Transverse colon (tissue), 4 donors: ENCODE measurements around the gene NRP1. TPM values are rescaled to one million over a fixed set of nuclear protein-coding genes. Genes with fewer than 3 reads are reported as not detected.

Experiments
- DNase-seq: peaks from one replicate; pipeline ENCODE4 v3.0.0-alpha.2; 2019
- H3K27ac ChIP-seq, 4 donors: fragments of 200-600 bp; sonication (generic); 2 replicates each; pipeline ENCODE4 v1.5.1; 2016 to 2018; ENCODE audit warnings: inconsistent platforms in 4 of 4
- H3K27me3 ChIP-seq: fragments of 200-600 bp; sonication (generic); 2 replicates; pipeline ENCODE4 v1.5.1; 2017; ENCODE audit warnings: inconsistent platforms
- H3K36me3 ChIP-seq, 4 donors: fragments of 200-600 bp; sonication (generic); 2 replicates each; pipeline ENCODE4 v1.5.1; 2017 to 2019; ENCODE audit warnings: inconsistent platforms in 4 of 4
- H3K4me1 ChIP-seq, 4 donors: fragments of 200-600 bp; sonication (generic); 2 replicates each; pipeline ENCODE4 v1.5.1; 2017 to 2020; ENCODE audit warnings: inconsistent platforms in 4 of 4
- H3K4me3 ChIP-seq, 4 donors: fragments of 200-600 bp; sonication (generic); 1 replicate in 1 of 4; 2 replicates in 3 of 4; pipeline versions ENCODE4 v1.5.1 to v1.6.1; 2017 to 2019; ENCODE audit warnings: inconsistent platforms in 4 of 4
- H3K9me3 ChIP-seq, 2 donors: fragments of 200-600 bp; sonication (generic); 2 replicates each; pipeline ENCODE4 v1.5.1; 2017 to 2019; ENCODE audit warnings: inconsistent platforms in 2 of 2
- CTCF ChIP-seq, 5 experiments: fragments of 200-600 bp in 3 of 5; fragments of 450-650 bp in 2 of 5; sonication (generic) in 3 of 5; IDR thresholded peaks; 1 replicate in 2 of 5; 2 replicates in 3 of 5; pipeline ENCODE4 v1.5.1; 2016 to 2017; ENCODE audit warnings: antibody characterized with exemption in 5 of 5, inconsistent platforms in 3 of 5, mild to moderate bottlenecking in 2 of 5, moderate library complexity in 1 of 5
- EP300 ChIP-seq: sonication (generic); formaldehyde crosslinking; IDR thresholded peaks from one replicate; pipeline ENCODE4 v1.6.1; 2017; ENCODE audit warnings: antibody characterized with exemption, low read depth
- POLR2A ChIP-seq: fragments of 450-650 bp; IDR thresholded peaks from one replicate; pipeline ENCODE4 v1.6.1; 2016; ENCODE audit warnings: antibody characterized with exemption, mild to moderate bottlenecking, moderate library complexity
- POLR2AphosphoS5 ChIP-seq, 3 donors: sonication (generic); formaldehyde crosslinking; IDR thresholded peaks; one replicate each; pipeline ENCODE4 v1.6.1; 2016; ENCODE audit warnings: antibody characterized with exemption in 3 of 3
- WGBS, 2 donors: methylation state at CpG; one replicate each; pipeline ENCODE4 v1.1.5; 2018; ENCODE audit warnings: low coverage in 1 of 2; 5-methylcytosine and 5-hydroxymethylcytosine counted together
- in situ Hi-C, 4 donors: fragments of 200-750 bp; cut with MboI; loops; one replicate each; pipeline versions ENCODE4 v1.15.0 to v1.15.1; 2017; ENCODE audit warnings: low sequenced_read_pairs in 3 of 4, low pct_ligation_motif_present in 1 of 4, low pct_unique_long_range_greater_than_20kb in 1 of 4
- intact Hi-C: fragments of 100-400 bp; cut with DNase I; formaldehyde crosslinking; loops from one replicate; pipeline ENCODE4 v1.15.1; 2023; ENCODE audit warnings: low total_unique reads
- total RNA-seq, 4 donors: library from RNA; depleted of rRNA; stranded (reverse); fragments of >200 nt; gene quantifications; one replicate each; pipeline ENCODE4 v1.1.0, GENCODE V29; 2016

The NRP1 gene
- total RNA-seq, 4 donors from 2014 or later, result 14.1 to 35.5 (median 19.5) TPM

DNA sequence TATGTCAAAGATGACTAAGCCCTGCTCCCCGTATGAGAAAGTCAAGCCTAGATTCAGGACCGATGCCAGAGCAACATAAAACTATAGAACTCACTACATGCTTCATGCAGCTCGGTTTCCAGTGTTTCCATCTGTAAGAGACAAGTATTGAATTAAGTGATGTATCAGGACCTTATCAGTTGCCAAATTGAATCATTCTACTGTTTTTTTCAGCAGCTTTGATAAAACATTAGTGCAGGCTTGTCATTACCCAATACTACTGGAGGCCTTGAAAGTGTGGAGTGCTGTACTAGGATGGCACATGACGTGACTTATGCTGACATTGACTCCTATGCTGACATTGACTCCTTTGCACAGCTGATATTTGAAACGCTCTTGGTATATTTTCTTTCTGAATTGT, 10.8 kb upstream of the NRP1 start:
- H3K9me3 ChIP-seq, result no peaks in the 10 kb centered on the region
- in situ Hi-C loops (loop anchor here in 3 of 4 donors (25.0 kb wide), 1 partner anchor 1292 kb away; no protein-coding TSS in a partner anchor), intact Hi-C loops (loop anchor here (10.0 kb wide), 1 partner anchor 1980 kb away; no protein-coding TSS in a partner anchor)
- H3K27me3 ChIP-seq, result no peaks in the 10 kb centered on the region
- WGBS, 2 donors, result 82 to 92% methylated on average over 3 to 5 of the region's 5 CpGs
- H3K4me3 ChIP-seq, result no peak overlapping the region
- H3K27ac ChIP-seq, result no peak overlapping the region
- H3K4me1 ChIP-seq, result peaks cover 0 to 21% (median 5%) of the 10 kb centered on the region in 4 donors
- no peaks in the 10 kb centered on the region for H3K36me3 ChIP-seq
- no peak for DNase-seq
- no peak for TF ChIP-seq CTCF (IDR thresholded peaks at IDR 0.05)
- no peak for TF ChIP-seq POLR2AphosphoS5 (IDR thresholded peaks at IDR 0.05)
- no peak for TF ChIP-seq POLR2A
- TF ChIP-seq EP300, result no peak

- no peak overlapping the region for H3K27ac ChIP-seq
- in situ Hi-C loops, result loop anchor here in 3 of 4 donors (25.0 kb wide), 1 partner anchor 1293 kb away; no protein-coding TSS in a partner anchor
- H3K4me1 ChIP-seq, result peaks cover 0 to 21% (median 5%) of the 10 kb centered on the region in 4 donors
- H3K9me3 ChIP-seq, result no peaks in the 10 kb centered on the region
- no peak for DNase-seq
- WGBS, 2 donors, result 84% methylated on average over 2 of the region's 2 CpGs; no CpG with 5 or more reads in 1 of the 2 donors
- H3K36me3 ChIP-seq, result no peaks in the 10 kb centered on the region
- intact Hi-C loops, result loop anchor here (10.0 kb wide), 1 partner anchor 1980 kb away; no protein-coding TSS in a partner anchor
- no peak for TF ChIP-seq EP300
- no peak for TF ChIP-seq CTCF (IDR thresholded peaks at IDR 0.05)
- no peak for TF ChIP-seq POLR2A
- TF ChIP-seq POLR2AphosphoS5 (IDR thresholded peaks at IDR 0.05), result no peak
- no peaks in the 10 kb centered on the region for H3K27me3 ChIP-seq
- no peak overlapping the region for H3K4me3 ChIP-seq
Measured at GRCh38 chr10:33344676-33345075, 10.2 kb upstream of the NRP1 start.

DNA sequence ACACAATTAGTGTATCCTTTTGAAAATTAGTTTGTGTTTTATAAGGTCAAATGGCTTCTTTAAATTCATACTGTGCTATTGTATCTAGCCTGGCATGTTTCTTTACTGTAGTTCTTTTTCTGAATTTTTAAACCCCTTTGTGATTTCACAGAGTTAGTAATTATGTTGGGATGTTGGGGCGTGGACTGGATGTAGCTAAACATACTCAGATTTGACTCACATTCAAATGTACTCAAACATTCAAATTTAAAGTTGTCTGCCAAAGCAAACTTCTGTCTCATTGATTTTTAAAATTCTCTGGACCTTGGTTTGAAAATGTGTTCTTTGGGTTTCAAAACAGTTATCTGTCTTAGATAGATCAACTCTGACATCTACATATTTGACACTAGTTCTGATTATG, 7.2 kb upstream of the NRP1 start:
- H3K4me3 ChIP-seq, result no peak overlapping the region
- intact Hi-C loops, result loop anchor here (10.0 kb wide), 1 partner anchor 1983 kb away; no protein-coding TSS in a partner anchor
- no peaks in the 10 kb centered on the region for H3K36me3 ChIP-seq
- in situ Hi-C loops, result loop anchor here in 3 of 4 donors (25.0 kb wide), 1 partner anchor 1296 kb away; no protein-coding TSS in a partner anchor
- H3K27me3 ChIP-seq, result no peaks in the 10 kb centered on the region
- DNase-seq, result no peak
- H3K4me1 ChIP-seq, result peaks cover 4 to 30% (median 14%) of the 10 kb centered on the region in 4 donors
- TF ChIP-seq CTCF (IDR thresholded peaks at IDR 0.05) (no peak), POLR2AphosphoS5 (IDR thresholded peaks at IDR 0.05) (no peak), POLR2A (no peak), EP300 (no peak)
- no peak overlapping the region for H3K27ac ChIP-seq
- 54% methylated on average over 1 of the region's 1 CpG; no CpG with 5 or more reads in 1 of the 2 donors for WGBS, 2 donors
- no peaks in the 10 kb centered on the region for H3K9me3 ChIP-seq

GRCh38 chr10:33337326-33337957, 3.0 kb upstream of the NRP1 start:
- peak in 3 of 5 experiments; percentile 11 to 30 (median 21) for TF ChIP-seq CTCF (IDR thresholded peaks at IDR 0.05)
- TF ChIP-seq EP300, result no peak
- Histone ChIP-seq H3K4me3 (peak overlapping the region in 3 of 4 donors; percentile 51 to 63 (median 60)), H3K27ac (peak overlapping the region; percentile 81 to 90 (median 86)), H3K27me3 (no peaks in the 10 kb centered on the region), H3K4me1 (peaks cover 4 to 49% (median 26%) of the 10 kb centered on the region in 4 donors), H3K36me3 (no peaks in the 10 kb centered on the region), H3K9me3 (no peaks in the 10 kb centered on the region)
- intact Hi-C loops, result no loop called here
- WGBS, 2 donors, result 33 to 44% methylated on average over 2 to 11 of the region's 11 CpGs
- no peak for DNase-seq
- in situ Hi-C loops, result loop anchor here in 3 of 4 donors (25.0 kb wide), 1 partner anchor 1300 kb away; no protein-coding TSS in a partner anchor
